Eye (tissue), 1 donor: ENCODE data around the gene NEXN.
A peak's percentile ranks its signal among the peaks of the same experiment; 100 is the strongest.

ENCODE experiments used
- DNase-seq: peaks from one replicate; pipeline ENCODE4 v3.0.0-alpha.2; 2015

NEXN gene

GRCh38 chr1:77888081-77888780, at the start of gene NEXN:
NEXN (plus strand) TSS chr1:77888624; CDS start chr1:77916107, 27,483 bp downstream.
- peak; percentile 90 for DNase-seq

GRCh38 chr1:77841574-77841973, 46.9 kb upstream of the NEXN start:
- no peak for DNase-seq

- DNase-seq = no peak
Observed at GRCh38 chr1:77845951-77846350, 42.5 kb upstream of the NEXN start.

GRCh38 chr1:77846966-77847365, 41.5 kb upstream of the NEXN start:
- DNase-seq = no peak

GRCh38 chr1:77847621-77848080, 40.8 kb upstream of the NEXN start:
- no peak for DNase-seq

- DNase-seq = no peak
Observed at GRCh38 chr1:77850082-77850481, 38.3 kb upstream of the NEXN start.

GRCh38 chr1:77857552-77857951, 30.9 kb upstream of the NEXN start:
- no peak for DNase-seq

GRCh38 chr1:77858725-77859124, 29.7 kb upstream of the NEXN start:
- no peak for DNase-seq

- no peak for DNase-seq
Observed at GRCh38 chr1:77859248-77859647, 29.2 kb upstream of the NEXN start.

- DNase-seq = no peak
Observed at GRCh38 chr1:77866296-77866695, 22.1 kb upstream of the NEXN start.

GRCh38 chr1:77872645-77873044, 15.8 kb upstream of the NEXN start:
- no peak for DNase-seq

GRCh38 chr1:77873461-77873860, 15.0 kb upstream of the NEXN start:
- no peak for DNase-seq

GRCh38 chr1:77874804-77875445, 13.5 kb upstream of the NEXN start:
- peak; percentile 11 for DNase-seq

- DNase-seq = no peak
Observed at GRCh38 chr1:77876884-77877283, 11.5 kb upstream of the NEXN start.

GRCh38 chr1:77881061-77881460, 7.4 kb upstream of the NEXN start:
- no peak for DNase-seq

- DNase-seq = no peak
Observed at GRCh38 chr1:77882411-77882810, 6.0 kb upstream of the NEXN start.

- peak; percentile 83 for DNase-seq
Observed at GRCh38 chr1:77888781-77889642, 588 bp downstream of the NEXN start.

- no peak for DNase-seq
Observed at GRCh38 chr1:77889671-77890070, 1.2 kb downstream of the NEXN start.

GRCh38 chr1:77891200-77891599, 2.8 kb downstream of the NEXN start:
- no peak for DNase-seq

GRCh38 chr1:77899647-77900320, 11.4 kb downstream of the NEXN start:
- no peak for DNase-seq

- DNase-seq = peak; percentile 57
Observed at GRCh38 chr1:77900687-77901293, 12.4 kb downstream of the NEXN start.

GRCh38 chr1:77905603-77906002, 17.2 kb downstream of the NEXN start:
- DNase-seq = no peak
